Neural cell (in vitro differentiated cells): ENCODE results near the gene PXMP2. TPM values are rescaled to one million over a fixed set of nuclear protein-coding genes. Genes with fewer than 3 reads are reported as not detected.

Experiments used
- H2AFZ ChIP-seq: fragments of 200-600, 300-800 bp; sonication (generic), shearing (Covaris generic); 2 replicates; pipeline ENCODE4 v1.6.0; 2014; ENCODE audit warnings: low read depth, mild to moderate bottlenecking, antibody characterized with exemption, low read length, moderate library complexity
- H3F3A ChIP-seq: fragments of 200-600 bp; shearing (Covaris generic); 2 replicates; pipeline ENCODE4 v1.6.1; 2016; ENCODE audit warnings: mild to moderate bottlenecking, moderate library complexity, mixed read lengths, antibody characterized with exemption, low read length; ENCODE audit not compliant: insufficient read depth, poor library complexity, severe bottlenecking
- H3K27ac ChIP-seq: fragments of 200-600, 300-800 bp; sonication (generic), shearing (Covaris generic); 2 replicates; pipeline ENCODE4 v1.5.1; 2014; ENCODE audit warnings: mild to moderate bottlenecking, low read length, moderate library complexity
- H3K27me3 ChIP-seq: fragments of 300-800, 200-600 bp; sonication (generic), shearing (Covaris generic); 2 replicates; pipeline ENCODE4 v1.6.0; 2014; ENCODE audit warnings: mild to moderate bottlenecking, low read depth, low read length, moderate library complexity; ENCODE audit not compliant: insufficient read depth
- H3K36me3 ChIP-seq: fragments of 300-800, 200-600 bp; sonication (generic), shearing (Covaris generic); 2 replicates; pipeline ENCODE4 v1.5.1; 2014; ENCODE audit warnings: mild to moderate bottlenecking, antibody characterized with exemption, low read length, moderate library complexity; ENCODE audit not compliant: insufficient read depth
- H3K4me2 ChIP-seq: fragments of 300-800, 200-600 bp; sonication (generic), shearing (Covaris generic); 2 replicates; pipeline ENCODE4 v1.6.0; 2014; ENCODE audit warnings: mild to moderate bottlenecking, low read length
- H3K4me3 ChIP-seq: fragments of 300-800, 200-600 bp; sonication (generic), shearing (Covaris generic); 2 replicates; pipeline ENCODE4 v1.5.1; 2014; ENCODE audit warnings: mild to moderate bottlenecking, low read length, moderate library complexity
- H3K79me2 ChIP-seq: fragments of 200-600 bp; shearing (Covaris generic); replicated peaks from 2 replicates; pipeline ENCODE4 v1.6.0; 2014; ENCODE audit warnings: mild to moderate bottlenecking, low read length, moderate library complexity; ENCODE audit not compliant: insufficient read depth
- H3K9ac ChIP-seq: fragments of 300-800, 200-600 bp; sonication (generic), shearing (Covaris generic); 2 replicates; pipeline ENCODE4 v1.6.1; 2016; ENCODE audit warnings: mild to moderate bottlenecking, low read length, mixed read lengths
- H3K9me2 ChIP-seq: fragments of 200-600 bp; shearing (Covaris generic); 2 replicates; pipeline ENCODE4 v1.6.1; 2016; ENCODE audit warnings: mild to moderate bottlenecking, low read length, mixed read lengths; ENCODE audit not compliant: insufficient read depth
- H3K9me3 ChIP-seq: fragments of 200-600, 300-800 bp; sonication (generic), shearing (Covaris generic); 2 replicates; pipeline ENCODE4 v1.6.1; 2016; ENCODE audit warnings: mild to moderate bottlenecking, mixed run types, low read length, moderate library complexity, mixed read lengths
- H4K20me1 ChIP-seq: fragments of 200-600 bp; shearing (Covaris generic); 2 replicates; pipeline ENCODE4 v1.6.1; 2016; ENCODE audit warnings: mild to moderate bottlenecking, mixed run types; ENCODE audit not compliant: insufficient read depth
- CTCF ChIP-seq: fragments of 450-650 bp; IDR thresholded peaks from 2 replicates; pipeline ENCODE4 v1.5.1; 2014; ENCODE audit warnings: antibody characterized with exemption, mild to moderate bottlenecking, moderate library complexity; ENCODE audit not compliant: poor library complexity, severe bottlenecking
- EP300 ChIP-seq: fragments of 450-650 bp; conservative IDR thresholded peaks from 2 replicates; pipeline ENCODE4 v1.6.1; 2014; ENCODE audit warnings: antibody characterized with exemption, mild to moderate bottlenecking, moderate library complexity; ENCODE audit not compliant: poor library complexity, severe bottlenecking
- EZH2 ChIP-seq: fragments of 200-600, 300-800 bp; shearing (Covaris generic), sonication (generic); IDR thresholded peaks from 2 replicates; pipeline ENCODE4 v1.6.1; 2014; ENCODE audit warnings: antibody characterized with exemption, low read length, borderline replicate concordance, mild to moderate bottlenecking; ENCODE audit not compliant: insufficient read depth, poor library complexity, severe bottlenecking
- MXI1 ChIP-seq: fragments of 450-650 bp; conservative IDR thresholded peaks from 2 replicates; pipeline ENCODE4 v1.6.1; 2014; ENCODE audit warnings: antibody characterized with exemption, mild to moderate bottlenecking; ENCODE audit not compliant: poor library complexity, severe bottlenecking
- POLR2AphosphoS5 ChIP-seq: IDR thresholded peaks from 2 replicates; pipeline ENCODE4 v1.6.1; 2012
- RAD21 ChIP-seq: fragments of 450-650 bp; conservative IDR thresholded peaks from 2 replicates; pipeline ENCODE4 v1.6.1; 2014; ENCODE audit warnings: antibody characterized with exemption, mild to moderate bottlenecking, moderate library complexity
- SMC3 ChIP-seq: fragments of 450-650 bp; conservative IDR thresholded peaks from 2 replicates; pipeline ENCODE4 v1.6.1; 2014; ENCODE audit warnings: antibody characterized with exemption, mild to moderate bottlenecking, moderate library complexity; ENCODE audit not compliant: poor library complexity
- TAF1 ChIP-seq: IDR thresholded peaks from 2 replicates; pipeline ENCODE4 v1.6.1; 2012; ENCODE audit warnings: low read depth
- polyA plus RNA-seq: library from polyadenylated mRNA; depleted of rRNA; stranded (reverse); fragments of >200 nt; gene quantifications from 2 replicates; pipeline ENCODE4 v1.2.3, GENCODE V29; 2014
- TF ChIP-seq, protein P1 (sequence below): IDR thresholded peaks from 2 replicates; pipeline ENCODE4 v1.6.1; 2012; ENCODE audit warnings: borderline replicate concordance

The PXMP2 gene
- polyA plus RNA-seq, 1 donor from 2014 or later, result 95.8 TPM

GRCh38 chr12:132675757-132676432 lies 11.5 kb upstream of the PXMP2 start:
- Histone ChIP-seq H3K27me3 (no peaks in the 10 kb centered on the region), H2AFZ (no peak overlapping the region), H3K9ac (no peak overlapping the region), H3F3A (no peaks in the 10 kb centered on the region), H3K4me2 (no peak overlapping the region), H3K9me3 (no peaks in the 10 kb centered on the region), H3K79me2 (no peaks in the 10 kb centered on the region), H3K9me2 (no peaks in the 10 kb centered on the region), H3K27ac (no peak overlapping the region), H3K36me3 (no peaks in the 10 kb centered on the region), H3K4me3 (no peak overlapping the region), H4K20me1 (no peaks in the 10 kb centered on the region)
- TF ChIP-seq EZH2 (no peak), RAD21 (no peak), POLR2AphosphoS5 (no peak), SMC3 (no peak), MXI1 (no peak), TAF1 (no peak), EP300 (no peak), CTCF (no peak)
- TF ChIP-seq, protein P1, sequence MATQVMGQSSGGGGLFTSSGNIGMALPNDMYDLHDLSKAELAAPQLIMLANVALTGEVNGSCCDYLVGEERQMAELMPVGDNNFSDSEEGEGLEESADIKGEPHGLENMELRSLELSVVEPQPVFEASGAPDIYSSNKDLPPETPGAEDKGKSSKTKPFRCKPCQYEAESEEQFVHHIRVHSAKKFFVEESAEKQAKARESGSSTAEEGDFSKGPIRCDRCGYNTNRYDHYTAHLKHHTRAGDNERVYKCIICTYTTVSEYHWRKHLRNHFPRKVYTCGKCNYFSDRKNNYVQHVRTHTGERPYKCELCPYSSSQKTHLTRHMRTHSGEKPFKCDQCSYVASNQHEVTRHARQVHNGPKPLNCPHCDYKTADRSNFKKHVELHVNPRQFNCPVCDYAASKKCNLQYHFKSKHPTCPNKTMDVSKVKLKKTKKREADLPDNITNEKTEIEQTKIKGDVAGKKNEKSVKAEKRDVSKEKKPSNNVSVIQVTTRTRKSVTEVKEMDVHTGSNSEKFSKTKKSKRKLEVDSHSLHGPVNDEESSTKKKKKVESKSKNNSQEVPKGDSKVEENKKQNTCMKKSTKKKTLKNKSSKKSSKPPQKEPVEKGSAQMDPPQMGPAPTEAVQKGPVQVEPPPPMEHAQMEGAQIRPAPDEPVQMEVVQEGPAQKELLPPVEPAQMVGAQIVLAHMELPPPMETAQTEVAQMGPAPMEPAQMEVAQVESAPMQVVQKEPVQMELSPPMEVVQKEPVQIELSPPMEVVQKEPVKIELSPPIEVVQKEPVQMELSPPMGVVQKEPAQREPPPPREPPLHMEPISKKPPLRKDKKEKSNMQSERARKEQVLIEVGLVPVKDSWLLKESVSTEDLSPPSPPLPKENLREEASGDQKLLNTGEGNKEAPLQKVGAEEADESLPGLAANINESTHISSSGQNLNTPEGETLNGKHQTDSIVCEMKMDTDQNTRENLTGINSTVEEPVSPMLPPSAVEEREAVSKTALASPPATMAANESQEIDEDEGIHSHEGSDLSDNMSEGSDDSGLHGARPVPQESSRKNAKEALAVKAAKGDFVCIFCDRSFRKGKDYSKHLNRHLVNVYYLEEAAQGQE, result no peak

- H3K36me3 ChIP-seq, result no peaks in the 10 kb centered on the region
- no peak overlapping the region for H3K27ac ChIP-seq
Measured at GRCh38 chr12:132677492-132677891, 9.9 kb upstream of the PXMP2 start.

More at GRCh38 chr12:132677492-132677891, 9.9 kb upstream of the PXMP2 start:
- Histone ChIP-seq H3F3A (no peaks in the 10 kb centered on the region), H3K4me2 (no peak overlapping the region), H3K9me2 (no peaks in the 10 kb centered on the region), H3K27me3 (no peaks in the 10 kb centered on the region), H2AFZ (no peak overlapping the region), H3K9ac (no peak overlapping the region), H3K4me3 (no peak overlapping the region), H3K9me3 (no peaks in the 10 kb centered on the region), H4K20me1 (no peaks in the 10 kb centered on the region), H3K79me2 (peaks cover 5% of the 10 kb centered on the region)
- TF ChIP-seq POLR2AphosphoS5, result no peak
- TF ChIP-seq RAD21, result no peak
- no peak for TF ChIP-seq TAF1
- no peak for TF ChIP-seq EZH2
- TF ChIP-seq, protein P1, result no peak
- no peak for TF ChIP-seq CTCF
